Glomerular visceral epithelial cell (primary cell): Measurements from ENCODE around the gene FDXR.

Source experiments
- DNase-seq: peaks from one replicate; pipeline ENCODE4 v3.0.0-alpha.2; 2016; ENCODE audit errors: extremely low spot score

FDXR gene

DNA sequence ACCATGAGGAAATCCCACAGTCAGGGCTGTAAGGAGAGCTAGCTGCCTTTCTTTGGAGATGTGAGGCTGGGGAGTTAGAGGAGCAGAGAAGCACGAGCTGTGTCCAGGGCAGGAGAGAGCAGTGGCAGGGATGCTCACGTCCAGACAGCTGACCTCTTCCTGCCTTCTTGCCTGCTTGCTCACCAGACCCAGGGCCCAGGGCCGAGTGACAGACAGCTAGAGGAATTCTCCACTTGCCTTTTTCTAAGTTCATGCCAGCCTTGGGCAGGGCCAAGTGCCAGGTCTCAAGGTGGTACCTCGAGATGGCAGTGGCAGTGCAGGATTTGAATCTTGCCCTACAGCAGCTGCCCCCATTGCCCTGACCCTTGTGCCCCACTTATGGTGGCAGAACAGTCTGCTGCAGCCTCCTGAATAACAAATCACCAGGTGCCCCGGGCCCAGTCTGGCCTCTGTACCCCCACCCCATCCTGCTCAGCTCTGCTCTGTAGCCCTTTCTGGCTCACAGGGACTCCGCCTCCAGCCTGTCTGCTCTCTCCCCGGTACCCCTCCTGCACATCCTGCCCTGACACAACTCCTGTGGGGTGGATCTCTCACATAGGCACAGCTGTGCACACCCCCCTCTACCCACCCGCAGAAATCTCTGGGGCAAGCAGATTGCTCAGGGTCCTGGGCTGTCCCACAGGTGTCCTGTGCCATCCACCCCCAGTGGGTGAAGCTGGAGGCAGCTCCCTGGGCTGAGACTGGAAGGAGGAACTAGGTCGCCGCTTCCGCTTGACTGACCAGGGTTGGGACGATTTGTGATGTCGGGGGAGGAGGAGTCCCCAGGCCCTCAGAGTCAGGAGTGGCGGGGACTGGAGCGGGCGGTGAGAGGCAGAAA is 39.1 kb downstream of the FDXR start:
- peak; percentile 78 for DNase-seq

DNA sequence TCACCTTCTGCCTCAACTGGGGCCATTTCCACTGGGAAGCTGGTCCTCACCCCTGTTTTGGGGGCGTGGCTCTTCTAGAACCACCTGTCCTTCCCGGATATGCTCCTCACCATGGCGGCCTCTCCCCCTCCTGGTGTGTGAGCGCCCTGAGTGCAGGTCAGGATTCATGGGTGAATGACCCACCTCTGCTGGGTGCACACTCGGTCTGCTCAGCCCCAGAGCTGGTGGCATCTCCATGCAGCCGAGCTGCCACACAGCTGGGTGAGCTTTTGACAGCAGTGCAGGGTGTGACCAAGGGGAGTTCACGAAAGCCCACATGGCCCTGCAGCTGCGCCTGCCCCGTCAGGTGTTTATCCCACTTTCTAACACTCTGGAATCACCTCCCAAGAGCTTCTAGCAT is 40.4 kb downstream of the FDXR start:
- no peak for DNase-seq

DNA sequence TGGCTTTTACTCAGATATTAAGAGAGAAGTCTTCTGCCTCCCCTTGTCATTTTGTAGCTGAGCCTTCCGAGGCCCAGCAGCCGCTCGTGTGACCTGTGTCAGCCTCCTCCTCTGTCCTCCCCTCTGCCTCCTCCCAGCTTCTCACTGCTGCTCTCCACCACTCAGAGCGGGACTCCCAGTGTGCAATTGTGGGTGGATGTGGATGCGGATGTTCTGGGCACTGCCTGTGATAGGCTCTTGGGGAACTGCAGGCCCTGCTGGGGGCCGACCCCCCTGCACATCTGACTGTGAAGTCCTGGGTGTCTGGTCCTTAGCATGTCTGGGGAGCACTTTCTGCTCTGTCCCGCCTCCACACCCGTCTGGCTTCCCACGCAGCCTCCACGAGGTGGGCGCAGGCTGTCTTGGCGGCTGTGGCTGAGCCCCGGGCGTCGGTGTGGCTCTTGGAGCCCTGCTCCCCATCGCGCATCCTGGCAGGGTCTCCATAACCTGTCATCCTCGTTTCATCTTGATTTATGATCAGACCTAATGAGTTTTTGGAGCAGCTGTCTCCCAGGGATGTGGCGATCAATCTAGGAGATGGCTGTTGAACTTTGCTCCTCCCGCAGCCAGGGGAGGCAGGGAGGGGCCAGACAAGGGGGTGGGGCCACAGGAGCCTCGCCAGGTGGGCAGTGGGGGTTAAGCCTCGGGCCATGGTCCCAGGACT is 41.2 kb downstream of the FDXR start:
- DNase-seq, result no peak

DNA sequence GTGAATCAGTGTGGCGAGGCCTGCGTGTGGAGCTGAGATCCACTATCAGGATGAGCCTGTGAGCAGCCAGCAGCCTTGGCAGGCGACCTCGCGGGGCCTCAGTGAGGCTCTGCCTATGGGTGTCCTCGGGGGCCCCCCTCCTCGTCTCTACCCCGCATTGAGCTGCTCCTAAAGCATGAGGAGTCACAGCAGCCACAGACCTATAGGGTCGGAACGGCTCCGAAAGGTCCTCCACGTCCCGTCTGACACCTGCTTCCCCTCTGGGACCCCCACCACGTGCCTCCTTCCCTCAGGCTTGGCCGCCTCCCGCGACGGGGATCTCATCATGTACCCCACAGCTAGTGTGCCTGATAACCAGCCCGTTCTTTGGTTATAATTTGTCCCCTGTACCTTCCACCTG is 41.9 kb downstream of the FDXR start:
- no peak for DNase-seq

DNA sequence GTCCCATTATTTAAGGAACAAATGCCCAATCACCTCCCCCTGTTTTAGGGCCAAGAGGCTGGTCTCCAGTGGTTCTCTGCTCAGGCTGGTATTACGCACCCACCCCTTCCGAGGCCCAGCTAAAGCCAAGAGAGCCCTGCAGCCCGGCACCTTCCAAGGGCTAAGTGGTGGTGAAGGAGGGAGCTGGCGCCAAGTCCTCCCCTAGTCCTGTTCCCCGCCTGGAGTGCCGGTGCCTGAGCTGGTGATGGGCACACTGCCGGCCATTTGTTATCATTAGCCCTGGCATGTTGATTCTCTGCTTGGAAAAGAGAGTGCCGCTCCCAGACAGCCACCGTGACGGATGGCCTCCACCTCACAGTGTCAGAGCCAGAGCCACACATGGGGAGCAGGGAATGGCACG is 45.0 kb downstream of the FDXR start:
- DNase-seq, result no peak

DNA sequence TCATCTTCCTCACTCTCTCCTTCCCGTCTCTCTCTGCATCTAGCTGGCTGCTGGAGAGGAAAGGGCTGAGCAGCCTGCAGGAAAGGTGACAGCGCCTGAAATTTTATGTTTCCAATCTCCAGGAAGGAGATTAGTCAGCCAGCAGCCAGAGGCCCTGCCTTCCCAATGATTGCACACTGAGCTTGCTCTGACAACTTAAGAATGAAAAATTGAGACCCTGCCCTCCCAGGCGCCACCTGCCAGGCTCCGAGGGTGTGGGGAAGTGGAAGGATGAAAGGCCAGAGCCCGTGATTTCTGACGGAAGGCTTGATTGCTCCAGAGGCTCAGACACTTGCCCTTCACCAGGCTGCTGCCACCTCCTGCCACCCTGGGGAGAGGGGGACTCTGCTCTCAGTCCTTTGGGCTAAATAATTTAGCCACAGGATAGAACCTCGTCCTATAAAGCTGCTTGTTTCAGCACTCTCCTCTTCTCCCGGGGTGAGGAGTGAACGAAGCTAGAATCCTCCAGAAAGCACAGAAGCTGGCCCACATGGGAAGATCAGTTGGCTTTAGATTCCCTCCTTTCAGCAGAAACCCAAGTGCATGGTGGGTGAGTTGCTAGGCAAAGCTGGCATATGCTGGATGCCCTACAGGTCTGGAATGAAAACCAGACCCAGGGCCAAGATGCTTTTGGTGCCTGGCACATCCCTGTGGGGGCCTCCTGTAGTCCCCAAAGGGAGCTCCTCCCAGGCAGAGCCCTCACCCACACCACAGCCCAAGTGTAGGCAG is 46.7 kb downstream of the FDXR start:
- no peak for DNase-seq

DNA sequence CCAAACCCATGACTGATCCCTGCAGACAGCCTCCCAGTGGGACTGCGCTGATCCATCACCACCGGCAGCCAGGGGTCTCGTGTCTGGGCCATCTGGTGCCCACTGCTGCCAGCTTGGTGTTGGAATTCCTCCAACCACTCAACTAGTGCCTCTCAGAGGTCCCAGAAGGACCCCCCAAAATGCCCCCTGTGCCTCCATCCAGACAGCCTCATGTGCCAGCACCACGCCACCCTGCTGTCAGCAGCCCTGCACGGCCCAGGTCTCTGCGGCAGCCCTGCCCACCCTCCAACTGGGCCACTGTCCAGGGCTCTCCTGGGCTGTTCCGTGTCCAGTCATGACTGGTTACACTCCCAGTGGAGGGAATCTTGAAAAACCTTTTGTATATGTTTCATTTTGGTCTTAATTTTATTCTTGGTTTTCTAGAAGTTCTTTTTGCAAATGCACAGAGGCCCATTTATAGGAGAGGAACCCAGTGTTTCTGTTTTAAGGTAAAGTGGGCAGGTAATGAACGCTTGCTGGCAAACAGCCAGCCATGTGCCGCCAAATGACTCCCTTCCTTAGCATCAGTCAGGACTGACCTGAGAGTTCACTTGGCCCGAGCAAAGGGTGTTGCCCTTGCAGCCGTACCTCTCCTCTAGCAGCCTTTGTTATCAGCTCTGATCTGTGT is 47.7 kb downstream of the FDXR start:
- no peak for DNase-seq

DNA sequence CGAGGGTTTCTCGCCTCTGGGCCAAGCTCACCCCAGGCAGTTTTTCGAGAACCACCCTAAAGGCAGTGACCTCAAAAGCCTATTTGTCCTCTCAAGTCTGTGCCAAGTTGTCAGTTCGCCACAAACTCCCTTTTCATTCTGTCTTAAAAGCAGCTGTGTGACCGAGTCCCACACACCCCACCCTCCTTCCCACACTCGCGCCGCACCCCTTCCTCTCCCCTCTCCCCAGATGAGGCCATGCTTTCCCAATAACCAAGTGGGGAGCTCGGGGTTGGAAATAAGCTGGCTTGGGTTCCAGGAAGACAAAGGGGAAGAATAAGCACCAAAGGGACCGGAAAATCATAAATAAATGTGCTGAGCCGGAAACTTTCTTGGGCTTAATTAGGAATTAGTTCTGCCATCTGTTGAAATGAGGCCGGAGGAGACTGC is 49.8 kb downstream of the FDXR start:
- no peak for DNase-seq

DNA sequence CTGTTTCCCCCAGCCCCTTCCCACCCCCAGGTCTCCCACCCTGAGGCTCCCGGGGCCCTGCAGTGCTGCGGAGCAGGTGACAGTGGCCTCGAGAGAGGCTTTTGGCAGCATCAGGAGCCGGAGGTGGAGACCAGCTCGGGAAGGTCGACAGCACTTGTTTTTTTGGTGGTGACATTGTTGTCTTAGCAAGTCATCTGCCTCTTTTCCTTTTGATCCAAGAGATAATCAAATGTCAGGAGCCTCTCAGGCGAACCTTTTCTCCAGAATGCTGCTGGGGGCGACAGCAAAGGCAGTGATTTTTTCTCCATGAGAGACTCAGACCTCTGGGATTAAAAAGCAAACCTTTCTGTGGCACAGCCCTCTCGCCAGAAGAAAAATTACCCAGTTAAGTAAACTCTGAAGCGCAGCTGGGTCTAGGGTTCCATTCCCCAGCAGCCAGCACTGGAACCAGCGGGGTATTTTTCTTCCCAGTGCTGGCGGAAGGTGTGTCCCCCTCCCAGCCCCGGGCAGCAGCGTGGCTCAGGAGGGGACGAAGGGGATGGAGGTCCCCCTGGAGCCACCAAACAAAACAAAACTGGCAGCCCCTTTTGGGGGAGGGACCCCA is 50.4 kb downstream of the FDXR start:
- no peak for DNase-seq

DNA sequence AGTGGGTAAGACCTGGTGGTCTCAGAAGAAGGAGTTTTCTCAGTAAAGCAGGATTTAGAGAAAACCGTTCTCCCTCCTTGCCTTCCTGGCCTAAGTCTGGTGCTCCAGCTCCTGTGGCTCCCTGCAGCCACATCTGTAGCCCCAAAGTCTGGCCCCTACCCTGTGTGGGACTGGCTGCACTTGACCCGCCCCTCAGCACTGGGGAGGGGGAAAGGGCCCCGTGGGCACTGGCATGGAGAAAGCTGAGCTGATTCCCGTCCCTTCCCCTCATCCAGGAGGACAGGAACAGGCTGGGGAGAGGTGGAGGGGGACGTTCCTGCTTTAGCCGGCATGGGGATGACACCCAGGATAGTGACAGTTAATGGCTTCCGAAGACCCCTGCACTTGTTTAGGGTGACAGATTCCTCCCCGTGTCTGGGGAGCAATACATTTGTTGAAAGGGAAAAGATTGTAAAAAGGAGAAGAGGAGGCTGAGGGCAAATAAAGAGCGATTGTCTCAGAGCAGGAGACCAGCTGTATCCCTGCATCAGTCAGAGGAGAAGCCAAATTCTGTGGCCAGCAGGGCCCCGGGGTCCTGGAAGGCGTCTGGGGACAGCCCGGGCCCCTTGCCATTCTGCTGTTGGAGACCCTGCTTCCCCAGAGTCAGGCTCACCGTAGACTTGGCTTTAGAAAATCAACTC is 51.0 kb downstream of the FDXR start:
- DNase-seq, result no peak

DNA sequence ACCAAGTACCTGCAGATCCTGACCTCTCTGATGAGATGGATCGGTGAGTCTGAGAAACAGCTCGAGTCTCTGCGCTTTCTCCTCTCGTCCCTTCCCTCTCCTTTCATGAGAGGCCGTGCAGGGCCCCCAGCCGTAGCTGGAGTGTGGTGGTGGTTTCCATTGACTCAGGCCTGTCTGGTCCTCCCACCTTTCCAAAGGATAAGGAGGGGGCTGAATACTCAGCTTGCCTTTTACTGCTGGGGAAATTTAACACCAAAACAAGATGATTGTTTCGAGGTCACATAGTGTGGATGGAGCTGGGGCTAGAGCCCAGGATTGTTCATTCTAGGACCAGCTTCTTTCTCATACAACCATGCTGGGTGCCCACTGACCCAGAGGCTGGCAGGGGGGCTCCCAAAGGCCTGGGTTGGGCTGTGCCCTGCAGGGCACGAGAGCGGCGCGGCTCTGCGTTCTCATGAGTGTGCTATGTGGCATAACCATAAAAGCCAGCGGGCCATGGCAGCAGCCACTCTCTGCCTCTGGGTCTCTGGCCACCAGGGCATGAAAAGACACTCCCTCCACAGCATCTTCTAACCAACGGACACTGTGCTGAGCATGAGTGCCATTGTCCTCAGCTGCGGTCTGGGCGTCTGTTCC is 52.9 kb downstream of the FDXR start:
- no peak for DNase-seq

DNA sequence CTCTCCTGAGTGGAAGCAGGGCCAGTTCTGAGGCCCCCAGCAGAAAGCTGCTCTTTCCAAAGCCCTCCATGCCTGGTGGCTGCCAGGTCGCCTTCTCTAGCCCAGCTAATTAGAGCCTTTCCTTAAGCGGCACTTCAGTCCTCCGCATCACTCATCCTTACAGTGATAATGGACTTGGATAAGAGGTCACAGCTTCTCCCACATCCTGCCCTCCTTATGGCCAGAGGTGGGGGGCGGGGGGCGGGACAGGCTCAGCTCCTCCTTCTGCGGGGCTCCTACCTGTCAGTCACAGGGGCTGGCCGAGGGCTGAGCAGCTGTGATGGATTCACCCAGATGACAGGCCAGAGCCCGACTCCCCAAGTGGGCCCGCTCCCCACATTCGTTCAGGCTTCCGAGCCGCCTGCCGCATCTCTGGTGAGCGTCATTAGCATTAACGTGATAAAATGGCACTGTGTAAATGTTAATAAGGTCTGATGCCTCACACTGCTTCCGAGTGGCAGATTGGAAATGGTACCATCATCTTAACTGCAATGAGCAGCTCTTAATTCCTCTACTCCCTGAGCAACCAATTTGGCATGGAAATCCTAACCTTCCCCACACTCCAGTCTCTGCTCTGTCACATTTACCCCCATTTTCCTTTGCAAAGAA is 54.4 kb downstream of the FDXR start:
- DNase-seq, result no peak

DNA sequence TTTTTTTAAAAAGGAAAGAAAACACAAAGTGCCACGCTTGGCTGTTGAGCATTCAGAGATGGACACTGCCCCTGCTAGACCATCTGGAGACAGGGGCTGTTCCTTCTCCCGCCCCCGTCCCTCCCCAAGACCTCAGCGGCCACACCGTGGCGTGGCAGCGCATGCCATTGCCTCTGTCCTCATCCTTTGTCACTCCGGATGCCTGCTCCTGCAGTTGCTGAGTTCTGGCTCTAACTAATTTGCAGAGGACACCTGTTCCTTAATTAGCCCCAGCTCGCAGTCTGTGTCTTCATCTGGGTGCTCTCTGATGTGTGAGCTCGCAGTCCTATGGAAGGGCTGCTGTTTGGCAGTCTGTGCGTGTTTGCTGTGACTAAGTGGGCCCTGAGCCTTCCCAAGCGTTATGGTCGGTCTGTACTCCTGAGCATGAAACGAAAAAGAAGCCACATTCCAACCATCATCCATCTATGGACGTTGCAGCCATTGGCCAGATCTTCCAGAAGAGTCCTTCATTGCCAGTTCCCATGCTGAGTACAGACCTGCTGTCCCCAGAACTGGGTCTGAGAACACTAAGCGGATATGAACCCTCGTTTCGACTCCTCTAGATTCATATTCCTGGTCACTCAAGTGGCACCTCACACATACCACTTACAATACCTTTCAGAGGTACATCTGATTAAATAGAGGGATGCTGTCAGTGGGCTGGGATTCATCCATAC is 55.7 kb downstream of the FDXR start:
- DNase-seq, result no peak

DNA sequence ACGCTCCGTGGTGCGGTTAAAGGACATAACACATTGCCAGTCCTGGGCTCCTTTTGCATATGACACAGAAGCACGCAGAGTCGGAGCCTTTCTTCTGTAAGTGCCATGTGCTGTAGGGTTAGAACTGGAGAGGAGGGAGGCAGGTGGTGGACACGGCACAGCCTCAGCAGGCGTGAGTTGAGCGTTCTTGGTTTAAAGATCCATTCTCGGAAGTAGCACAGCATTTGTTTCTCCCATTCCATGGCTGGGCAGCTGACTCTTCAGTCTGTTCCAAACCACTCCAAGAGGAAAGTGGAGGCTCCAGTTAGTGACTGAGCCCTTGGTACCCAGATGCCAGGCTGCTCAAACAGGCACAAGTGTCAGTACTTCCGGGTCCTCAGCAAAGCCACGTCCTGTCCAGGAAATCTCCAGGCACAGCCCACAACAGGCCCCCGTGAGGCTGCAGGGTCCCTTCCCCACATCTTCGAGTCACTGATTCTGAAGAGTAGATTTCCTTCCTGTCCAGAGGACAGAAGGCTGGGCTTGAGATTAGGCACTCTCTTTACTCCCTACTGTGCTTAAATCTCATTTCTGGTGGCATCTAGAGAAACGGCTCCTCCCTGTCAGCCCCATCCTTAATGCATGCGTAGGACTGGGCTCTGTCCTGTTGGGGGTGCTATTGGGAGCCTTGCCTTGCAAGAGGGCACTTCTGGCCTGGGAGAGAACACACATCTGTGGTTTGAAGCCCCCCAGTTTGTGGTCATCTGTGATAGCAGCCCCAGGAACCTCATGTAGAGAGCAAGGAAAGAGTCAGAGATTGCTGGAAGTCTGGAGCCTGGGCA is 57.0 kb downstream of the FDXR start:
- no peak for DNase-seq

DNA sequence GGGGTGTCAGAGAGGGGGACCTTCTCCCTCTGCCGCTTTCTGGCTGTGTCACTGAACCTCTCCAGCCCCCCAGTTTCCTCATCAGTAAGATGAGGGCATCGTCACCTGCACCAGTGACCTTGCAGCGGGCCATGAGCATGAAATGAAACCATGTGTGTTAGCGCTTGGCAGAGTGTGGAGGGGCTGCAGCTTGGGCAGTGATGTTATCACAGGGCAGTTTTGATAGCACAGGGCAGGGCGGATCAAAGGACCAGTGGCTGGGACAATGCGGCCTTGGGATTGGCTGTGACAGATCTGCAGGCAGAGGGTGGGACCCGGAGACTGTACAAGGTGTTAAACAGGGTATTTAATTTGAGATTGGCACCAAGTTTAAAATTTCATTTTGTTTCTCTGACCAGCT is 57.7 kb downstream of the FDXR start:
- no peak for DNase-seq

DNA sequence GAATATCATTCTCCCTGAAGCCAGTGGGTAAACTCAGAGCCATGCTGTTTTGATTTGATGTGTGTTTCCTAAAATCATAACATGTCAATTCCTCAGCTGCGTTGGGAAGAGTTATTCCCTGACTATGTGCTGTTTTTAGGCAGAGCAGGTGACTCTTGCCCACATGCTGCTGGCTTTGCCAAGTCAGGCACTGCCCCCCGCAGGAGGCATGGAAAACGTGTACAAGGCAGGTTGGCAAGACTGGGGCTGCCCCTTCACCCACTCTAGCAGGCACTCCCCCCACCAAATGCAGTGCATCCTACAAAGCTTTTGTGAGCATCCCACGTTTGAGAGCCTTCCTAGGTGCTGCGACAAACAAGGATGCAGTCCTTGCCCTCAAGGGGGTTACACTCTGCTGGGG is 58.3 kb downstream of the FDXR start:
- DNase-seq, result no peak
